NT2/D1 (cell line): ENCODE measurements around the gene ARHGAP42.

Experiments
- SUZ12 ChIP-seq: IDR thresholded peaks from 2 replicates; pipeline ENCODE4 v1.6.1; 2011; ENCODE audit not compliant: insufficient read length, insufficient read depth; ENCODE audit errors: extremely low read depth
- YY1 ChIP-seq: IDR thresholded peaks from 2 replicates; pipeline ENCODE4 v1.6.1; 2011; ENCODE audit not compliant: insufficient read length, insufficient read depth

DNA sequence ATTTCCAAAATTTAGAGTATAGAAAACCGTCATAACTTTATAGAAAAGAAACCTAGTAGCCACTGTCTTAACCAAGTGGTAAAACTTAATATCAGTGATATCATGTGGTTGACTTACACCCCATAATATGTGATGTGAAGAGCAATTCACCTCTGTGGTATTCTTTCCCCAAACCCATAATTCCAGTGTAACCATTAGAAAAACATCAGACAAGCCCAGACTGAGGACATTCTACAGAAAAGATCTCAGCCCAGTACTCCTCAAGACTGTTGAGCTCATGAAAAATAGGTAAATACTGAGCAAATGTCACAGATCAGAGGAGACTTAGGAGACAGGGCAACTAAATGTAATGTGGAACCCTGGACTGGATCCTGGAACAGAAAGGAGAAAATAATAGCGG, 307.9 kb downstream of the ARHGAP42 start:
- no peak for TF ChIP-seq SUZ12
- TF ChIP-seq YY1, result no peak
